Left lobe of liver (tissue), 2 donors: Measurements from ENCODE around the gene LARGE1. TPM values are rescaled to one million over a fixed set of nuclear protein-coding genes. Genes with fewer than 3 reads are reported as not detected.

Source experiments
- ATAC-seq: fragments of 200-7000 bp; cut with Tn5 transposase; one replicate; pipeline ENCODE4 v1.9.1; 2020; ENCODE audit warnings: mild to moderate bottlenecking, moderate library complexity
- DNase-seq: peaks from one replicate; pipeline ENCODE4 v3.0.0-alpha.2; 2020; ENCODE audit warnings: low spot score
- total RNA-seq: library from RNA; stranded (reverse); gene quantifications from one replicate; pipeline ENCODE4 v1.2.1, GENCODE V29; 2021
- donor health status: DM: no; HTN: no; CAD: no; lungs with moderate emphysema.
- donor health status: DM: no; HTN: yes; CAD: no.

LARGE1 gene
- total RNA-seq, 1 donor from 2014 or later, result 27.2 TPM

DNA sequence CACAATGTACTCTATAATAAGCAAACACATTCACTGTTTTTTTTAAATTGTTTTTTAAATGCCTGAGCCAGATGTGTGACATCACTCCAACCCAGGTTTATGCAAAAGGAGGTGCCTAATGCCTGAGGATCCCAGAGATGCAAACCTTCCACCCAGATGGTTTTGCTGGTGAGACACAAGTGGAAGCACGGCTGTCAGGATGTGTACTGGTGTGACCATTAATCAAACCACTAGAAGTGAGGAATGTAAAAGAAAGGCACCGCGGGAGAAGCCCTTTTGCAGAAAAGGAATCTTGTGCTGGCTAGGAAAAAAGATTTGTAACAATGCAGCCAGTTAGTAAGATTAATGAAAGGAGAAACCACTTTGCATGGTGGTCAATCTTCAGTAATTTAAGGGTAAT, 407.4 kb downstream of the LARGE1 start:
- no peak for DNase-seq
- no peak for ATAC-seq

- DNase-seq (no peak), ATAC-seq (peak; percentile 71)
Observed at GRCh38 chr22:33510429-33510904, 409.8 kb downstream of the LARGE1 start.

- DNase-seq, result no peak
- no peak for ATAC-seq
Observed at GRCh38 chr22:33504941-33505625, 415.2 kb downstream of the LARGE1 start.

- ATAC-seq (no peak), DNase-seq (no peak)
Observed at GRCh38 chr22:33496112-33496511, 424.2 kb downstream of the LARGE1 start.

- DNase-seq (no peak), ATAC-seq (no peak)
Observed at GRCh38 chr22:33493476-33494205, 426.6 kb downstream of the LARGE1 start.

DNA sequence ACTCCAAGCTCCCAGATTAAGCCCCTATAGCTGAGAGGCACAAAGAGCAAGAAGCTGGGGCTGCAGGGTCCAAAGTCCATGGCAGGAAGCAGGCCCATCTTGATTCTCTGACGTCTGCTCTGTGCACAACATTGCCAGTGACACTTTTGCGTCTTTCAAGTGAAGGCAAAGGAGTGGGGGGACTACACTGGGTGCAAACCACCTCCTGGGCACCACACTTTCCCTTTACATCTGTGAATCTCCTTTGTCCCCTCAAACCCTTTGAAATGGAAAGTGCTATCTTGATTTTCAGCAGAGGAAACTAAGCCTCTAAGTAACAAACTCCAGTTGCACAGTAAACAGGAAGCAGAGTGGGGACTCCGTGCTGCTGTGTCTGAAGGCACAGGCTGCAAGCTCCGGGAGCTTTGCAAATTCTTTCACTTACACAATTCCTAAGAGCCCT, 428.0 kb downstream of the LARGE1 start:
- peak; percentile 27 for ATAC-seq
- DNase-seq, result no peak

DNA sequence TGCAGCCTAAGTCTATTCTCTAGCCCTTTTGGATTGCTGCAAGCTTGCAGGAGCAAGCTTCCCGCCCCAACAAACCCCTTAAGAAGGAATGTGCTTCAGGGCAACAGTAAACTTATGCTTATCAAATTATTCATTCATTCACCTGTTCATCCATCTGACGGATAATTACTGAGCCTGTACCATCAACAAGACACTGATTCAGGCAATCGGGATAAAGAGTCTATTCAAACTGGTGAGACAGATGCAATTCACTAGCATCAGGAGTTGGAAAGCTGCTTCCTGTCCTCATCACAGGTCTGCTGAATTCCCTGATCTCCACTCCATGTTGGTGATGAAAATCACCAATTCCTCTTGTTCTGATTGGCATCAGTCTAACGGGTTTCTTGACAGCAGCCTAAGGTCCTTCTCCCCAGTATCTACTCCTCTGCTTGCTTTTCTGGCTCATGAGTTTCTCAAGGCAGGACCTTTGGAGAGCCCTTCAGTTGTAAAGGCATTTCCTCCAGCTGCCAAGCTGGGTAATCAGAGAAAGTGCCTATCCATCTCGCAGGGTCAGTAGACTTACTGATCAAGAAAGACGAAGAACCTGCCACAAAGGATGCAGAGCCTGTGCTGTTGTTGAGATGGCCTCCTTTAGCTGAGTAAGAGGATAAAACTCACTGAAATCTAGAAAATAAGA, 433.1 kb downstream of the LARGE1 start:
- no peak for DNase-seq
- ATAC-seq, result no peak

GRCh38 chr22:33481550-33481949, 438.7 kb downstream of the LARGE1 start:
- DNase-seq (peak; percentile 51), ATAC-seq (peak; percentile 96)

- no peak for DNase-seq
- ATAC-seq, result no peak
Observed at GRCh38 chr22:33477120-33478111, 442.9 kb downstream of the LARGE1 start.

- DNase-seq (no peak), ATAC-seq (no peak)
Observed at GRCh38 chr22:33476716-33477115, 443.6 kb downstream of the LARGE1 start.

GRCh38 chr22:33476206-33476605, 444.1 kb downstream of the LARGE1 start:
- DNase-seq (no peak), ATAC-seq (no peak)

GRCh38 chr22:33474587-33474986, 445.7 kb downstream of the LARGE1 start:
- ATAC-seq, result no peak
- DNase-seq, result no peak

DNA sequence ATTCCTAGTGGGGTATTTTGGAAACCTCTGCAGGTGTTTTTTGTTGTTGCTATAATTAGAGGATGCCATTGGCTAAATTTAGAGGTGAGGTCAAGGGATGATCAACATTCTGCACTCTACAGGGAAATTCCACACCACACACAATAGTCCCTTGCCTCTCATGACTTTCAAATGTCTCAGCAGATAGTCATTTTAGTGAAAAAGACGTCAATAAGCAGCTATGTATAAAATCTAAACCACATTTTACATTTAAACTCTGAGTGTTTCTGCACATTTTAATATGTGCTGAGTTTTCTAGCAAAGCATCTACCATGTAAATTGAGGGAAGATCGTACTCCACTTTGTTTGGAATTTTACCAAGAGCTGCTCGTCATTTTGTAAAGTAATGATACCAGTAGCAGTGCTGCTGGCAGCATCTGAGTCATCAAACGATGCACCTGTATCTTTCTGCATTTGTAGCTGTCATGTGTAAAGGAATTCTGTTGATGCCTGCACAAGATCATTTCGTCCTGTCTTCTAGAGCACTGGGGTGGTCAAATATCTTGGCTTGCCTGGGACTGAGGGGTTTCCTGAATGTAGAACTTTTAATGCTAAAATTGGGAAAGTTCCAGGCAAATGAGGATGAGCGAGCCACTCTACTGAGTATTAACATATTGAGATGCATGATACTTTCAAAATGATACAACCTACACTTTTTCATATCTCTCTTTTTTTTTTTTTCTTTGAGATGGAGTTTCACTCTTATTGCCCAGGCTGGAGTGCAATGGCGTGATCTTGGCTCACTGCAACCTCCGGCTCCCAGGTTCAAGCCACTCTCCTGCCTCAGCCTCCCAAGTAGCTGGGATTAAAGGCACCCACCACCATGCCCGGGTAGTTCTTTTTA, 447.6 kb downstream of the LARGE1 start:
- DNase-seq (no peak), ATAC-seq (no peak)

GRCh38 chr22:33470456-33470855, 449.8 kb downstream of the LARGE1 start:
- ATAC-seq (no peak), DNase-seq (no peak)

GRCh38 chr22:33467620-33468095, 452.6 kb downstream of the LARGE1 start:
- DNase-seq, result no peak
- ATAC-seq, result peak; percentile 48

- ATAC-seq (no peak), DNase-seq (no peak)
Observed at GRCh38 chr22:33467080-33467479, 453.2 kb downstream of the LARGE1 start.

DNA sequence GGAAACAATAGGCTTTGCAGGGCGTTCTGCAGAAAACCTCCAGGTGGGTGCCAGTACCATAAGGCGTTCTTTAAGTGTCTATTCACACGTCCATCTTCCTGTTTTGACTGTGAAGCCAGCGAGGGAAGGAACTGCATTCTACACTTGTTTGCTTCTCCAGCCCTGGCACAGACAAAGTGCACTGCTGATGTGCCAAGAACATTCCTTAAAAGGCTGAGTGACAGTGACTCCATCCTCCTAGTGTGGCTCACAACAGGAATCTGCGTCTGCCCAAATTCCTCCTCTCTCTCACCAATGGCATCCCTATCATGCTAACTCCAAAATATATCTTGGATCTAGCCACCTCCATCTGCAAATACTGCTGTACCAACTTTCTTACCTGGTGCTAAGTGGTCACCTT, 454.7 kb downstream of the LARGE1 start:
- DNase-seq, result no peak
- peak; percentile 66 for ATAC-seq

- ATAC-seq (no peak), DNase-seq (no peak)
Observed at GRCh38 chr22:33464698-33465097, 455.6 kb downstream of the LARGE1 start.

- DNase-seq (no peak), ATAC-seq (no peak)
Observed at GRCh38 chr22:33461698-33462434, 458.4 kb downstream of the LARGE1 start.
